Heart left ventricle (tissue), 13 donors: Measurements from ENCODE around the gene RPL26.

ENCODE experiments used
- CTCF ChIP-seq, 12 donors: fragments of 200-600 bp; sonication (generic) in 4 of 12; IDR thresholded peaks; one replicate each; pipeline versions ENCODE4 v1.5.0 to v1.8.0; 2018 to 2022; ENCODE audit warnings: antibody characterized with exemption in 12 of 12, mild to moderate bottlenecking in 5 of 12
- POLR2A ChIP-seq, 2 donors: fragments of 450-650 bp; IDR thresholded peaks; one replicate each; pipeline ENCODE4 v1.6.1; 2017; ENCODE audit warnings: antibody characterized with exemption in 2 of 2, mild to moderate bottlenecking in 2 of 2, moderate library complexity in 2 of 2
- donor health status: ischemic (EF 13 %, LVEDD 7.1; RV severe dilation, severe dysfunction).
- donor health status: DM: no; HTN: yes; CAD: no.
- donor health status: DM: no; HTN: no; CAD: no.
- donor health status: ischemic (EF 25% LVEDD 6.9; RV normal size, moderate dysfunction).
- donor health status: ischemic (EF 25% LVEDD 5.7; RV mildly dilated, moderate dysfunction).
- donor health status: ischemic (EF 35%, LVEDD 5.7; RV mildly dilated, moderate dysfunction).
- donor health status: nonischemic (EF 11% LVEDD 7.7; RV severe dilation, severe dysfunction).
- donor health status: DM: yes; HTN: yes; CAD: no.
- donor health status: PGD.
- donor health status: ischemic (EF 29% LVEDD 5.4; RV normal size, mild dysfunction).
- donor health status: nonischemic (EF 23%, LVEDD 6.1; RV moderate dilation, normal function).

- TF ChIP-seq CTCF (IDR thresholded peaks at IDR 0.05) = no peak
- TF ChIP-seq POLR2A (IDR thresholded peaks at IDR 0.05) = no peak
Observed at GRCh38 chr17:8332128-8332527, 50.9 kb downstream of the RPL26 start.
